ENCODE measurements around the gene PRDM16.

GRCh38 chr1:3245768-3246167 lies 176.8 kb downstream of the PRDM16 start:
- TF ChIP-seq CTCF (IDR thresholded peaks at IDR 0.05; ENCODE audit: low read length) (no peak), EZH2 (IDR thresholded peaks at IDR 0.05; ENCODE audit: borderline replicate concordance, low read length) (no peak)

All from OCI-LY1 (cell line).